Neural cell (in vitro differentiated cells): ENCODE measurements around the gene PPP1R10. TPM values are rescaled to one million over a fixed set of nuclear protein-coding genes. Genes with fewer than 3 reads are reported as not detected.
"Not testable (repeated sequence)": the region's sequence is repeated elsewhere in the genome, so short reads cannot be mapped to it uniquely, and the experiment has no call there.

Source experiments
- H2AFZ ChIP-seq: fragments of 200-600, 300-800 bp; sonication (generic), shearing (Covaris generic); 2 replicates; pipeline ENCODE4 v1.6.0; 2014; ENCODE audit warnings: low read depth, mild to moderate bottlenecking, antibody characterized with exemption, low read length, moderate library complexity
- H3F3A ChIP-seq: fragments of 200-600 bp; shearing (Covaris generic); 2 replicates; pipeline ENCODE4 v1.6.1; 2016; ENCODE audit warnings: mild to moderate bottlenecking, moderate library complexity, mixed read lengths, antibody characterized with exemption, low read length; ENCODE audit not compliant: insufficient read depth, poor library complexity, severe bottlenecking
- H3K27ac ChIP-seq: fragments of 200-600, 300-800 bp; sonication (generic), shearing (Covaris generic); 2 replicates; pipeline ENCODE4 v1.5.1; 2014; ENCODE audit warnings: mild to moderate bottlenecking, low read length, moderate library complexity
- H3K27me3 ChIP-seq: fragments of 300-800, 200-600 bp; sonication (generic), shearing (Covaris generic); 2 replicates; pipeline ENCODE4 v1.6.0; 2014; ENCODE audit warnings: mild to moderate bottlenecking, low read depth, low read length, moderate library complexity; ENCODE audit not compliant: insufficient read depth
- H3K36me3 ChIP-seq: fragments of 300-800, 200-600 bp; sonication (generic), shearing (Covaris generic); 2 replicates; pipeline ENCODE4 v1.5.1; 2014; ENCODE audit warnings: mild to moderate bottlenecking, antibody characterized with exemption, low read length, moderate library complexity; ENCODE audit not compliant: insufficient read depth
- H3K4me2 ChIP-seq: fragments of 300-800, 200-600 bp; sonication (generic), shearing (Covaris generic); 2 replicates; pipeline ENCODE4 v1.6.0; 2014; ENCODE audit warnings: mild to moderate bottlenecking, low read length
- H3K4me3 ChIP-seq: fragments of 300-800, 200-600 bp; sonication (generic), shearing (Covaris generic); 2 replicates; pipeline ENCODE4 v1.5.1; 2014; ENCODE audit warnings: mild to moderate bottlenecking, low read length, moderate library complexity
- H3K79me2 ChIP-seq: fragments of 200-600 bp; shearing (Covaris generic); replicated peaks from 2 replicates; pipeline ENCODE4 v1.6.0; 2014; ENCODE audit warnings: mild to moderate bottlenecking, low read length, moderate library complexity; ENCODE audit not compliant: insufficient read depth
- H3K9ac ChIP-seq: fragments of 300-800, 200-600 bp; sonication (generic), shearing (Covaris generic); 2 replicates; pipeline ENCODE4 v1.6.1; 2016; ENCODE audit warnings: mild to moderate bottlenecking, low read length, mixed read lengths
- H3K9me2 ChIP-seq: fragments of 200-600 bp; shearing (Covaris generic); 2 replicates; pipeline ENCODE4 v1.6.1; 2016; ENCODE audit warnings: mild to moderate bottlenecking, low read length, mixed read lengths; ENCODE audit not compliant: insufficient read depth
- H3K9me3 ChIP-seq: fragments of 200-600, 300-800 bp; sonication (generic), shearing (Covaris generic); 2 replicates; pipeline ENCODE4 v1.6.1; 2016; ENCODE audit warnings: mild to moderate bottlenecking, mixed run types, low read length, moderate library complexity, mixed read lengths
- H4K20me1 ChIP-seq: fragments of 200-600 bp; shearing (Covaris generic); 2 replicates; pipeline ENCODE4 v1.6.1; 2016; ENCODE audit warnings: mild to moderate bottlenecking, mixed run types; ENCODE audit not compliant: insufficient read depth
- CTCF ChIP-seq: fragments of 450-650 bp; IDR thresholded peaks from 2 replicates; pipeline ENCODE4 v1.5.1; 2014; ENCODE audit warnings: antibody characterized with exemption, mild to moderate bottlenecking, moderate library complexity; ENCODE audit not compliant: poor library complexity, severe bottlenecking
- EP300 ChIP-seq: fragments of 450-650 bp; conservative IDR thresholded peaks from 2 replicates; pipeline ENCODE4 v1.6.1; 2014; ENCODE audit warnings: antibody characterized with exemption, mild to moderate bottlenecking, moderate library complexity; ENCODE audit not compliant: poor library complexity, severe bottlenecking
- EZH2 ChIP-seq: fragments of 200-600, 300-800 bp; shearing (Covaris generic), sonication (generic); IDR thresholded peaks from 2 replicates; pipeline ENCODE4 v1.6.1; 2014; ENCODE audit warnings: antibody characterized with exemption, low read length, borderline replicate concordance, mild to moderate bottlenecking; ENCODE audit not compliant: insufficient read depth, poor library complexity, severe bottlenecking
- MXI1 ChIP-seq: fragments of 450-650 bp; conservative IDR thresholded peaks from 2 replicates; pipeline ENCODE4 v1.6.1; 2014; ENCODE audit warnings: antibody characterized with exemption, mild to moderate bottlenecking; ENCODE audit not compliant: poor library complexity, severe bottlenecking
- POLR2AphosphoS5 ChIP-seq: IDR thresholded peaks from 2 replicates; pipeline ENCODE4 v1.6.1; 2012
- RAD21 ChIP-seq: fragments of 450-650 bp; conservative IDR thresholded peaks from 2 replicates; pipeline ENCODE4 v1.6.1; 2014; ENCODE audit warnings: antibody characterized with exemption, mild to moderate bottlenecking, moderate library complexity
- REST ChIP-seq: IDR thresholded peaks from 2 replicates; pipeline ENCODE4 v1.6.1; 2012; ENCODE audit warnings: borderline replicate concordance
- SMC3 ChIP-seq: fragments of 450-650 bp; conservative IDR thresholded peaks from 2 replicates; pipeline ENCODE4 v1.6.1; 2014; ENCODE audit warnings: antibody characterized with exemption, mild to moderate bottlenecking, moderate library complexity; ENCODE audit not compliant: poor library complexity
- TAF1 ChIP-seq: IDR thresholded peaks from 2 replicates; pipeline ENCODE4 v1.6.1; 2012; ENCODE audit warnings: low read depth
- polyA plus RNA-seq: library from polyadenylated mRNA; depleted of rRNA; stranded (reverse); fragments of >200 nt; gene quantifications from 2 replicates; pipeline ENCODE4 v1.2.3, GENCODE V29; 2014

Gene PPP1R10
- polyA plus RNA-seq, 1 donor from 2014 or later: 13.7 TPM

- not testable (repeated sequence) for H3F3A ChIP-seq, H4K20me1 ChIP-seq, H3K27me3 ChIP-seq, H3K4me2 ChIP-seq, H3K79me2 ChIP-seq, H3K4me3 ChIP-seq, H3K9me3 ChIP-seq, H3K27ac ChIP-seq, H3K36me3 ChIP-seq, H3K9ac ChIP-seq, H3K9me2 ChIP-seq, H2AFZ ChIP-seq
- TF ChIP-seq RAD21: peak; percentile 51
- TF ChIP-seq SMC3: peak; percentile 70
- peak; percentile 57 for TF ChIP-seq POLR2AphosphoS5
- peak; percentile 75 for TF ChIP-seq CTCF
These were observed 19.5 kb downstream of the PPP1R10 start for GRCh38 chr6:30597315-30598144.

- Histone ChIP-seq H3K9me3 (no peaks in the 10 kb centered on the region), H3K9me2 (no peaks in the 10 kb centered on the region), H3K27me3 (no peaks in the 10 kb centered on the region), H4K20me1 (no peaks in the 10 kb centered on the region), H3K79me2 (no peaks in the 10 kb centered on the region), H3K27ac (no peak overlapping the region), H2AFZ (no peak overlapping the region), H3K9ac (no peak overlapping the region), H3K4me2 (no peak overlapping the region), H3K36me3 (peaks cover 8% of the 10 kb centered on the region), H3F3A (no peaks in the 10 kb centered on the region), H3K4me3 (no peak overlapping the region)
- no peak for TF ChIP-seq TAF1
These were observed 24.8 kb downstream of the PPP1R10 start for GRCh38 chr6:30592287-30592686.

- H3K9me3 ChIP-seq: no peaks in the 10 kb centered on the region
- H3F3A ChIP-seq: no peaks in the 10 kb centered on the region
- no peaks in the 10 kb centered on the region for H4K20me1 ChIP-seq
- H3K9ac ChIP-seq: no peak overlapping the region
- TF ChIP-seq RAD21: no peak
- H3K4me2 ChIP-seq: no peak overlapping the region
- H2AFZ ChIP-seq: no peak overlapping the region
- H3K9me2 ChIP-seq: no peaks in the 10 kb centered on the region
- no peaks in the 10 kb centered on the region for H3K79me2 ChIP-seq
- H3K4me3 ChIP-seq: no peak overlapping the region
- H3K27me3 ChIP-seq: no peaks in the 10 kb centered on the region
- H3K27ac ChIP-seq: no peak overlapping the region
- peaks cover 8% of the 10 kb centered on the region for H3K36me3 ChIP-seq
These were observed 26.0 kb downstream of the PPP1R10 start for GRCh38 chr6:30591008-30591407.

GRCh38 chr6:30590509-30590908 is 26.5 kb downstream of the PPP1R10 start:
- no peak overlapping the region for H2AFZ ChIP-seq
- no peak for TF ChIP-seq REST
- TF ChIP-seq RAD21: no peak
- TF ChIP-seq TAF1: no peak
- TF ChIP-seq EZH2: no peak
- TF ChIP-seq MXI1: no peak
- no peak for TF ChIP-seq CTCF
- TF ChIP-seq SMC3: no peak
- TF ChIP-seq POLR2AphosphoS5: no peak
- no peak for TF ChIP-seq EP300
- peaks cover 8% of the 10 kb centered on the region for H3K36me3 ChIP-seq
- no peak overlapping the region for H3K9ac ChIP-seq
- H3K79me2 ChIP-seq: no peaks in the 10 kb centered on the region
- no peaks in the 10 kb centered on the region for H3K27me3 ChIP-seq
- H3K4me2 ChIP-seq: no peak overlapping the region
- H3K9me3 ChIP-seq: no peaks in the 10 kb centered on the region
- H3K27ac ChIP-seq: no peak overlapping the region
- no peaks in the 10 kb centered on the region for H3F3A ChIP-seq
- no peaks in the 10 kb centered on the region for H3K9me2 ChIP-seq
- no peak overlapping the region for H3K4me3 ChIP-seq
- no peaks in the 10 kb centered on the region for H4K20me1 ChIP-seq
